HG03558 (cell line): ENCODE results near the gene LENG1.
"Not testable (repeated sequence)": the region's sequence is repeated elsewhere in the genome, so short reads cannot be mapped to it uniquely, and the experiment has no call there.

Experiments used
- ATAC-seq: cut with Tn5 transposase; IDR thresholded peaks from one replicate; pipeline ENCODE4 v1.9.1; 2021; ENCODE audit warnings: moderate number of reproducible peaks; ENCODE audit not compliant: unreplicated experiment; ENCODE audit errors: extremely low read depth

LENG1 gene

GRCh38 chr19:54189735-54190502 lies 30.4 kb upstream of the LENG1 start:
- ATAC-seq: peak; percentile 23

- peak; percentile 8 for ATAC-seq
Measured at GRCh38 chr19:54189145-54189734, 29.7 kb upstream of the LENG1 start, which contains the start of gene MBOAT7. Gene MBOAT7 (minus strand): TSS chr19:54189580. CDS start chr19:54188508, 1,072 bp downstream.

GRCh38 chr19:54188215-54188871 lies 28.8 kb upstream of the LENG1 start:
- no peak for ATAC-seq

- no peak for ATAC-seq
Measured at GRCh38 chr19:54186934-54187381, 27.4 kb upstream of the LENG1 start.

- no peak for ATAC-seq
Measured at GRCh38 chr19:54186351-54186750, 26.8 kb upstream of the LENG1 start.

- no peak for ATAC-seq
Measured at GRCh38 chr19:54183431-54183830, 23.9 kb upstream of the LENG1 start.

GRCh38 chr19:54181894-54182293 lies 22.4 kb upstream of the LENG1 start:
- ATAC-seq: not testable (repeated sequence)

- no peak for ATAC-seq
Measured at GRCh38 chr19:54180691-54181091, 21.2 kb upstream of the LENG1 start.

- ATAC-seq: no peak
Measured at GRCh38 chr19:54179921-54180461, 20.5 kb upstream of the LENG1 start.

- ATAC-seq: no peak
Measured at GRCh38 chr19:54179262-54179852, 19.8 kb upstream of the LENG1 start.

- no peak for ATAC-seq
Measured at GRCh38 chr19:54178581-54179261, 19.2 kb upstream of the LENG1 start.

- ATAC-seq: no peak
Measured at GRCh38 chr19:54173951-54174834, 14.7 kb upstream of the LENG1 start.

GRCh38 chr19:54173359-54173699 lies 13.8 kb upstream of the LENG1 start:
- no peak for ATAC-seq

- no peak for ATAC-seq
Measured at GRCh38 chr19:54172471-54173358, 13.2 kb upstream of the LENG1 start, which contains the start of gene TMC4. Gene TMC4 (minus strand): TSS chr19:54173160. CDS start chr19:54173117, 43 bp downstream.

GRCh38 chr19:54171736-54172431 lies 12.4 kb upstream of the LENG1 start:
- ATAC-seq: not testable (repeated sequence)

- no peak for ATAC-seq
Measured at GRCh38 chr19:54169149-54169740, 9.7 kb upstream of the LENG1 start.
